Femur (tissue), 1 donor: ENCODE measurements around the gene GRAMD1C.

ENCODE experiments used
- DNase-seq: peaks from one replicate; pipeline ENCODE4 v3.0.0-alpha.2; 2017

Gene GRAMD1C

DNA sequence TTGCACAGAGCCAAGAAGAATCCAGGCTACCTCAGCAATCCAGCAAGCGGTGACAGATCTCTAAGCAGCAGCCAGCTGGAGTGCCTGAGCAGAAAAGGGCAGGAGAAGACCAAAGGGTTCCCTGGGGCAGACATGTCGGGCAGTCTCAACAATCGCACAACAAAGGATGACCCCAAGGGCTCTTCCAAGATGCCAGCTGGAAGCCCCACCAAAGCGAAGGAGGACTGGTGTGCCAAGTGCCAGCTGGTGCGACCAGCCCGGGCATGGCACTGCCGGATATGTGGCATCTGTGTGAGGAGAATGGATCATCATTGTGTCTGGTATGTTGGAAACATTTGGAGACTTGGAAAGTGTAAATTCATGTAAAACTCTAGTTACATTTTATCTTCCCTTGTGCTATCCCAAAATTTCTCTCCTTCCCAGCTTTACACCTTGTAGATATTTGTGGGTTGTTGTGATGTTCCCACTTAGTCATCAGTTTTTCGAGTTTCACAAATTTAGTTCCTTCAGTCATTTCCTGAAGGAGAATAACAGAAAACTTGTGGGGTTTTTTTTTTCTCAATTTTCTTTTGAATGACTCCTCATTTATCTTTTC, 115.6 kb downstream of the GRAMD1C start:
- no peak for DNase-seq

DNA sequence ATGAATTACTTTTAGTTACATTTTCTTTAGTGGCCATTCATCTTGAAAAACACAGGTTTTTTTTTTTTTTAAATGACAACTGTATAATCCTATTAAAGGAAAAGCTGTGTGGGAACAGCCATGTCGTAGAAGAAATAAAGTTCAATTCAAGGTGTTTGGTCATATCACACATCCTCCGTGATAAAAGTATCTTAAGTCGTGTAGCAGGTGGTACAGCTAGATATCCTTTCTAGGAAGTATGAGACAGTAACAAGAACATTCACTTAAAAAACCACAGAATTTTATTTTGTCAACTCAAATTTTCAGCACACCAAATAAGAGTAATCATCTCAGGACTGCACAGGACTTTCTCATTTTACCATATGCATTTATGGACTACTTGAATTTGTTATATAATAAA, 125.3 kb downstream of the GRAMD1C start:
- DNase-seq: no peak

DNA sequence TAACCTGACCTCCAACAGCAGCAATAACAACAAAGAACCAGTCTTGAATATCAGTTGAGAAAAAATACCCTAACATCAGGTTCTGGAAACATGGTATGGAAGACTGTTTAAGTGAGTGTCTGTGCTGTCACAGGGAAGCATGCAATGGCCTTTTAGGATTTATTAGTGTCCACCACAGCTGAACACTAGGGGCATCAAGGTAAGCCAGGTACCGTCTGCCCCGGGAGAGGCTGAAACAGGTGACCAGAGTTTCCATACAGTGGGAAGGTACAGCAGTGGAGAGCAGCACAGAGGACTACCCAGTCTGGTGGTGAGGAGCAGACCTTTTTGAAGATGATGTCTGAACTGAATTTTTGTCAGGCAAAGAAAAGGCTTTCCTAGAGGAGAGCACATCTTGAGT, 127.6 kb downstream of the GRAMD1C start:
- no peak for DNase-seq

DNA sequence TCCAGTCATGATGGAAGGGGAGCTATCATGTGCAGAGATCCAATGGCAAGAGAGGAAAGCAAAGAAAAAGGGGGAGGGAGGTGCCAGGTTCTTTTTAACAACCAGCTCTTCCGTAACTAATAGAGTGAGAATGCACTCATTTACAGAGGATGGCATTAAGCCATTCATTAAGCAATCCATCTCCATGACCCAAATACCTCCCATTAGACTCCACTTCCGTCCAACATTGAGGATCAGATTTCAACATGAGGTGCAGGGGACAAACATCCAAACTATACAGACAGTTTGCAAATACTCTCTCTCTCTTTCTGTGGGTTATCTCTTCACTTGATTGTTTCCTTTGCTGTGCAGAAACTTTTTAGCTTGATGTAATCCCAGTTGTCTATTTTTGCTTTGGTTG, 130.4 kb downstream of the GRAMD1C start:
- DNase-seq: no peak

DNA sequence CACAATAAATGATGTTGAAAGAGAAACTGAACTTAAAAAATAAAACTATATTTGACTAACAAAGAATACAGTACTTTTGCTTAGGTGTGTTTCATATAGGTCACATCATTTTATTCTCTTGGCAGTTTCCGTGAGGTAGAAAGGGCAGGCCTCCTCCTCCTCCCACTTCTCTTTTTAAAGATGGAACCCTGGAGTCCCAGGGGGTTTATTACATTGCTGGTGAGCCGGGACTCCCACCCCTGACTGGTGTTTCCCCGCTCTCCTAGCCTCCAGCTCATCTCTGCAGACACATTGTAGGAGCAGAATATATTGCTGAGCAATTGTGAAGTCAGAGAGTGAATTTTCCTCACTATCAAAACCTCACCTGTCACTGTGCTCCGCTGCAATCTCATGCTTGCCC, 139.2 kb downstream of the GRAMD1C start:
- no peak for DNase-seq

DNA sequence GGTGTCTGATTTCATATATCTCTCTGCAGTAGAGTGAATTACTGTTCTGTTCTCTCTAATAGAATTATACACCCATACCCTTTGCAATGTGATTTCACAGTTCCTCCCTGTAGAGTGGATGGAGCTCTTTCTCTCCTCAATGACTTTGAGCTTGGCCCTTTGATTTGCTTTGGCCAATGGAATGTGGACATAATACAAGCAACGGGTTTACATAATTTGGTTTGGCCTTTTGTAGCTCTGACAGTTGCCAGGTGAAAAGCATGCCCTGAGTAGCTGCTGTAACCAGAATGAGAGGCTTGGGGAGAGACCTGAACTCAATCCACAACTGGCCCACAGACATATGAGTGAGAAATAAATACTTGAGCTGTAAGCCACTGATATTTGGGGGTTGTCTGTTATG, 141.3 kb downstream of the GRAMD1C start:
- DNase-seq: no peak

DNA sequence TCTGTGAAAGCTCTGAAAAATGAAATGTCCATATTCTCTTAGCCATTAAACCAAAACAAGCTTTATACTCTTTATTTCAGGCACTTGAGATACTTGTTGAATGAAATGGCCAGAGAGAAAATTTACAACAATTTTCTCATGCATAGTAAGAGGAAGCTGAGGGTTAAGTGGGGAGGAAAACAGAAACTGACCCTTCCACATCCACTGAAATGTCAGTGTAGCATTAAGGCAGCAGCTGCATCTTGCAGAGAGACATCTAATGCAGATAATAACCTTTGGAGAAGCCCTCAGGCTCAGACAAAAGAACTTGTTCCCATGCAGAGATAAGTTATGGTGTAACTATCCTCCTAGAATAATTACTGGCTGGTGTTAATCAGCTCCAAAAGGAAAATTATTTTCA, 143.2 kb downstream of the GRAMD1C start:
- DNase-seq: no peak

DNA sequence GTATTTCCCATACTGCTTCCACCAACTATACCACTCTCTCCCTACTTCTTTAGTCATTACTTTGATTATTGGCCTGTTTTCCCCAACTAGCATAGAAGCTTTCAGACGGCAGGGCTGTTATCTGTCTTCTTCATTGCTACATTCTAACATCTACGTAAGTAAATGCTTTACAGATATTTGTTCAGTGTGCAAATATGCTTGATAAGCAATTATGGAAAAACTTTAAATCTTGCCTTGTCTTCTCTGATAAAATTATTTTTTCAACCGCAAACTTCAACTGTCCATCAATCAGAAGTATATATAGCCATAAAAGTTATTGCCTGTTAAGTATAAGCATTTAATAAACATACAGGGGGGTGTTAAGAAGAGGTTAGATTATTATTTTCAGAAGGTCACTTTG, 145.0 kb downstream of the GRAMD1C start:
- no peak for DNase-seq

DNA sequence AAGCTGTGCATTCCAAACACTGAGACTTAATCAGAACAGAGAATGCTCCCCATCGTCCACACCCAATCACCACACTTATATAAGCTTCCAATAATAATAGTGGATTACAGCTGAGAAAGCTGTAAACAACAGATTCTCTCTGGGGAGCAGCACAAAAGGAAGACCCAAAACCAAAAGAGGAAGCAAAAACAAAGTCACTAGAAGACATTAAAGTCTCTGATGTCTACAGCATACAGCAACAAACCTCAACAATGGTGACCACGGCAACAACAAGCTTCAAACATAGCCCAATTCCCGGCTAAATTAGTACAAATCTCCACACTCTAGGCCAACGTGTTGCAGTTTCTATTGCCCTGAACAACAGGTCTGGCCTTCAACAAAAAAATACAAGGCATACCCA, 147.0 kb downstream of the GRAMD1C start:
- DNase-seq: no peak
